Activated CD4-positive, CD25-positive, alpha-beta regulatory T cell treated with anti-CD3 and anti-CD28 coated beads, Interleukin-2, amount 50 U/mL, for 16 hours (primary cell): ENCODE data around the gene TSC22D1.

Experiments used
- DNase-seq: peaks from one replicate; pipeline ENCODE4 v3.0.0-alpha.2; 2020; ENCODE audit warnings: low read depth, low spot score

Gene TSC22D1

DNA sequence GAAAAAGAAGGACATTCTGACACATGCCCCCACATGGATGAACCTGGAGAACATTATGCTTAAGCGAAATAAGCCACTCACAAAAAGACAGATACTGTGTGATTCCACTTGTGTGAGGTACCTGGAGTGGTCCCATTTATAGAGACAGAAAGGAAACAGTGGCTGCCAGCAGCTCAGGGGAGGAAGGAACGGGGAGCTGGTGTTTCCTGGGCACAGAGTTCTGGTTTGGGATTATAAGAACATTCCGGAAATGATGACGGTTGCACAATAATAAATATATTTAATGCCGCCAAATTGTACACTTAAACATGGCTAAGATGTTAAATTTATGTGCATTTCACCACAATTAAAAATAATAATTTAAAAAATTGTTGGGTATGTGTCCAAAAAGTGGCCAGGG is 169.5 kb downstream of the TSC22D1 start:
- DNase-seq, result no peak

DNA sequence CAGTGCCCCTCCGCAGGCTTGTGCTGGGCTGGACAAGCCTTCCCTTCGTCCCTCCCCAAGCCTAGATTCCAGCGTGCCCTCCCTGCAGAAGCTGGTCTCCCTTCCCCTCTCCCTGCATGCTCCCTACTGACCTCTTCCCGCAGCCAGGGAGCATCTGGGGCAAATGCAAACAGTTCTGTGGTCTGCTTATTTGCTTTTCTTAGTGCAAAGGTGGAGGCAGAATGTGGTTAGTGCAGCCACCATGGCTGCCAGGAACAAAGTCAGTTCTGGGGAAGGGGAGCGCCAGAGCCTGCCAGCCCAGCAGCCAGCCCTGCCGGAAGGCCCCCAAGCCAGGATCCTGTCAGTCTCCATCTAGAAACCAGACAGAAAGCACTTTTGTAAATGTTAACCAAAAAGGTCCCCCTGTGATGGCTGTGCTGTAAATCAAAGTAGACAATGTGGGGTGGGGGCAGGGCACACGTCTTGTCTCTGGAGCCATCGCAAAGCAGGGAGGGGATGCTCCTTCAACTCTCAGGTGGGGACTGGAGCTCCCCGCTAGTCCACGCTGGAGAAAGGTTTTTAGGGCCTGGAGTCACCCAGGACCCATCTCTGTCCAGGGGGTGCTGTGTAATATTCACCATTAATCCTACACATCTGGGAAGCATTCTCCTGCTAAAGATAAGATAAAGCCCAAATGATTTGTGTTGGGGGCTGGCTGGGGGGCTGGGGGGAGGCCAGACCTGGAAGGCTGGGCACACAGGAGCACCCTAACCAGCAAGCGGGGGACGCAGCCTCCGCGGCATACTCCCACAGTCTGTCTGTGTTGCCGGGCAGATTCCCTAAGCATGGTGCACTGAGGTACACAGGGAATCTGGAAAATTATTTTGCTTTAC is 171.6 kb downstream of the TSC22D1 start:
- no peak for DNase-seq

DNA sequence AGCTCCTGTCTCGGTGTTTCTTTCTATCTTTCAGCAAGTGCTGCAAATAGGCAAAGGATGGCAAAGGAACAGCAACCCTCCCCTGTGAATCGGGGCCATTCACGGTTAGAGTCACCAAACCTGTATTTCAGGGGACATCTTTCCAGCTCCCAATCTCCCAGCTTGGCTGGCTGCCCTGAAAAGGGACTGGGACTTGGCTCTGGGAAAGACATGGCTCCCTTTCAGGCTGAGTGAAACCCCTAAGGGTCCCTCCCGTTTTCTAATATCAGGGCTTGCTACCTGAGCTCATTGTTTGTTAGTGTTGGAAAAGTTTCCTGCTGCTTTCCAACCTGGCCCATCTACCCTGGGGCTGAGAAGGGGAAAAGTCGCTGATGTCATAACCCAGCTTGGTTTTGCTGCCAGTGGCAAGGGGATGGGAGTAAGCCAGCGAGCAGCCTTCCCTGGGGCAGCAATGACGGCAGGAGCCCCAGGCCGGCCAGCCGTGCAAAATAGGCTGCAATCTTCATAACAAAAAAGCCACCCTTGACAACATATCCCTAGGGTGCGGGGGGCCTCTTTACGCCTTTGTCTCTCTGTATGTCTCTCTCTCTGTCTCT is 172.6 kb downstream of the TSC22D1 start:
- no peak for DNase-seq

DNA sequence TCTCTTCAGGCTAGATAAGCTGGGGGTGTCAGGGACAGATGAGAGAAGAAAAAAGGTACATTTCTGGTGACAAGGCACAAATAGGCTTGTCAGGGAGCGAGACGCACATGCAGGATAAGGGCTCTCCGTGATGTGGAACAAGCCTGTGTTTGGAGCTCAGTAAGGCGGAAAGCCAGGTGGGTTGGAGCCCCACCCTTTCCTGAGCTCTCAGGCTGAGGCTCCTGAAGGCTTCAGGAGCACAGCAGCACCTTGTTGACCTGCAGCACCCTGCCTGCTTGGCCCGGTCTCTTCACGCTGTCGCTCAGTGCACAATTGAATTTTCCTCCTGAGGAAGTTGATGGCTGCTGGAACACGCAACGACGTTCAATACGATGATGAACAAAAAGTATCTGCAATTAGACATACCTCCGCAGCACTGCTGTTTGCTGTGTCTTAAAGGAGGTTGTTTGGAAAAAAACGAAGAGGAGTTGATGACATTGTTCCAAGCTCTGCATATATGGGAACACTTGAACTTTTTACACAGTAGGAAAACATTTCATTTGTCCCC is 173.2 kb downstream of the TSC22D1 start:
- no peak for DNase-seq

DNA sequence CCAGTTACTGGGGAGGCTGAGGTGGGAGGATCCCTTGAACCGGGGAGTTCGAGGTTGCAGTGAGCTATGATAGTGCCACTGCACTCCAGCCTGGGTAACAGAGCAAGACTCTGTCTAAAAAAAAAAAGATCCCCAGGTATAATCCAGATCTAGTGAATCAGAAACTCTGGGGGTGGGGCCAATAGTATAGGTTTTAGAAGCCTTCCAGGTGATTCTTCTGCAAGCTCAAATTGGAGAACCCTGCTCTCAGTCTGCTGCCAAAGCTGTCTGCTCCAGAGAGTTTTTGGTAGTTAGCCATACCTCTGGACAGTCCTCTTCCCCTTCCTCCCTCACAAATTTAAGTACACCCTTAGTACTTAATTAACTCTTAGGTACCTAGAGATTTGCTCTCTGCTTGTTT is 174.6 kb downstream of the TSC22D1 start:
- no peak for DNase-seq

DNA sequence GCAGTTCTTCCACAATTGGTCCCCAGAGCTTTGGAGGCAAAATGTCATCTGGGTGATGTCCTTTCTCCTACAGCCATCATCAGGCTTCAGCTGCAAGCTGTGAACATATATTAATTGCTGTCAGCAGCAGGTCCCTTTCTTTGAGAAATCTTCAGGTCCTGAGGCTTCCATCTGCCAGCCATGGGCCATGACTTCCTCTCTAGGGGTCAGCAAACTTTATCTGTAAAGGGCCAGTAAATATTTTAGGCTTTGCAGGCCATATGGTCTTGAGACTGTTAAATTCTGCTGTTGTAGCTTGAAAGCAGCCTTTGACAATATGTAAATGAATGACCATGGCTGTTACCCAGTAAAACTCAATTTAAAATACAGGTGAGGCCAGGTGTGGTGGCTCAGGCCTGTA is 175.4 kb downstream of the TSC22D1 start:
- DNase-seq, result no peak

DNA sequence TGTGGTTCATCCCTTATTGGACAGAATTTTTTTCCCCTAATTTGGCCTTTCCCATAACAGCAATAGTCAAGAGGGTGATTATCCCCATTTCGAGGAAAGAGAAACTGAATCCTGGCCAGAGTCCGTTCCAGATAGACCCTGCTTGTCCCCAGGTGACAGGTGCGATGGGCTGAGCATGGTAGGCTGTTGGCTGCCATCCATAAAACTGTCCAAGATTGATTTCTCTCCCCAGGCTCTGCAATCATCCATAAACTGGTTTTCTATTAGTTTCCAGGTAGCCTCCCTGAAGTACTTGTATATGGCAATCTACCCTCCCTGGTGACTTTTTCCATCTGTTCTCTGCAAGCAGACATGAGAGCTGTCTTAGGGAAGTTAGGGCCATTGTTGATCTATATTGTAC is 177.1 kb downstream of the TSC22D1 start:
- no peak for DNase-seq

DNA sequence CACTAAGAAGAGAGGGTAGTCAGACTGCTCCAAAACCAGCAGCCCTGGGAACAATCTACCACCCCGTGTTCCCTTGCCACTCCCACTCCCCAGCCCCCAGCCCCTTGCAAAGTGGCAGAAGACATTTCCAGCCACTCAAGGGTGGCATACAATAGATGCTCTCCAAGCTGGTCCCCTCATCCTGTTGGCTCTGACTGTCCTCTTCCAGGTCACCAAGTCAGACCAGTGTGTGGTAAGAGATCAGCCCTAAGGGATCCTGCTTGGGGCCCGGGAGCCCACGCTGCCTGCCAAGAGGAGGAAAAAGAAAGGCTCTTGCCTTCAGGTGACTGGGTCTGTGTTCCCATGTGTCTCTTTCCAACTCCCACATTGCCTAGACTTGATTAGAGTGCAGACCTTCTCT is 177.5 kb downstream of the TSC22D1 start:
- no peak for DNase-seq

DNA sequence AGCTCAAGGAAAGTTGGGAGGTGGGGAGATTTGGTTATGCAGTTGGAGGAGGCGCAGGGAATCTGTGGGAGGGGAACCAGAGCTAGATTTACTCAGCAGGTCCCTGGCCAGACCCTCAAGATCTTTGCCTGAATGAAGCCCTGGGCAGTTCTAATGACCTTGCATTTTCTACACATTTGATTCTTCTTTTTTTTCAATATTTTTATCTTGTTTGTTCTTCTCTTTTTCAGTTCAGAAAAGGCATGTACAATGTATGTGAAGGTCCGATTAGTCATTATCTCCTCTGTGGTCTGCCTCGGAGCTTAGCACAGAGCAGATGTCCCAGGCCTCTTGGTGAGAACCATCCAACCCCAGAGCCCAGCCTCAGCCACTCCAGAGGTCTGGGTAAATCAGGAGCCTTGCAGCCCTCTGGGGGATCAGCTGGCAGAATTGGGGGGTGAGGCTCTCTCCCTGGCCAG is 178.3 kb downstream of the TSC22D1 start:
- DNase-seq, result no peak

DNA sequence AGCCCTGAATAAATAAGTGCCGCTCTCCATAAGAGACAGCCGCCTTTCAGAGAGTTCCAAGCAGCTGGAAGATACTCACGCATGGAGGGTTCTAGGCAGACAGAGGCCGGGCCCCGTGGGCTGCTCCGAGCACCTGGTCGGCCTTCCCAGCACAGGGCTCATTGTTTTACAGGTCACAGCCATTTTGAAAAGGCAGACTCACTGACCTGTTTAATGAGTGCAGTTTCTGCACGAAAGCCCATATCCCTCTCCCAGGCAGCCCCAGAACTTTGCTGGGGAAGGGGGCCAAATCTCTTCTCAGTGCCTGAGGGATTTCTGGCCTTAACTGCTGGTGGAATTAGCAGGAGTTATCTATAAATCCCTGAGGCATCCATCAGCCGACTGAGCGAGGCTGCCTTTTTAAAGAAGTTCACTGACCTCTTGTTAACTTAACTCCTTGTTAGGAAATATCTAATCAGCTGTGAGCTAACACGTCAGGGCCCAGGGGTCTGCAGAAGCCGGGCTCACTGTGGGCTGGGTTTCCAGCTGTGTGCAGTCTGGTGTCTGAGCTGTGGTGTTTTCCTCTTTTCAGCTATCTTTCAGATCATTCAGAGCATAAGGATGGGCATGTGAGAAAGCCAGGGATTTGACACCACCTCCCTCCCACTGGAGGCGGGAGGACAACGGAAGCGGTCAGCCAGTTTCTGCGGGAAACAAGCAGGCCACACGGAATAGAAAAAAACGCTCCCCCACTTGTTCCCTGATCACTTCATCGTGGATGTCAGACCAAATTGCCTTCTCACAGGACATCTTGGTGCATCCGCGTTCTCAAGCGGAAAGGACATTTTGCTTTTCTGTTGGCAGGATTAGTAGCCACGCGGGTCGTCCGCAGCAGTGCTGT is 179.2 kb downstream of the TSC22D1 start:
- no peak for DNase-seq

DNA sequence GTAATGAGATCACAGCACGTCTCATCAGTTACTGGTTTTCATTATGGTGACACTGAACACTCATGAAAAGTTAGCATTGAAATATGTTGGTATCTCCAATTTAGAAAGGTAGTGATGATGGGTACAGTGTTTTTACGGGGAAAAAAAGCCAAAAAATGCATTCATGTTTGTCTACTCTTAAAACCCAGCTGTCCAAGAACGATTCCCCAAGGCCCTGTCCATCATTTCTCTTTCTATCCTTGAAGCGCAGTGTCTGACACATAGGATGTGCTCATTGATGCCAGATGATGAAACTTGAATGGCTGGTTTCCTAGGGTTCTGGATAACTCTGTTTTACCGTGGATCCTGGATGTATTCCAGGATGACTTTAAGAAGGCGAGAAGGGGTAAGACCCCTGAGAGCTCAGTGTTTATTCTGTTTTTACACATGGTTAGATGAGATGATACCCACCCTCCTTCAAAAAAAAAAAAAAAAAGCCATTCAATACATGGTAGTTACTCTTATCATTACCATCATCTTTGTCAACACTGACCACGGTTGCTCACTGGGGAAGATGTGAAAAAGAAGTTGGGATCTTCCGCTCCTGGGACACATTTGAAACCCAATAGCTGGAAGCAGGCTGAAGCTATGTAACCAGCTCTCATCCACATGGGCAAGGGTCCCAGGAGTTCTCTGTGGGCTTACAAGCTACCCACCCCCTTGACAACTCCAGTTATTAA is 180.0 kb downstream of the TSC22D1 start:
- no peak for DNase-seq

DNA sequence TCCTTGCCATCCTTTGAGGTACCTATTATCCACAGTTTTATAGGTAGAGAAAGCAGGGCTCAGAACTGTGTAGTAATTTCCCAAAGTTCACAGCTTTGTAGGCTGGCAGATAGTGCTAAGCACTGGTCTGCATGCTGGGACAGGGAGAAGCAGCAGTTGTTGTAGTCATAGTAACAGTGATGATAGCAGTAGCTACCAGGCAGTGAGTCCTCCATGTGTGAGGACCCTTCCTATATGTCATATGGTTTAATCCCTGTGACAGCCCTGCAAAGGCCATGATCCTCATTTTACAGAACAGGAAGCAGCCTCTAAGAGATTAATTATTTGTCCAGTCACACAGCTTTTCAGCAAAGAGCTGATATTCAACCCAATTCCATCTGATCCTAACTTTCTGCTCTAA is 181.5 kb downstream of the TSC22D1 start:
- DNase-seq, result no peak

DNA sequence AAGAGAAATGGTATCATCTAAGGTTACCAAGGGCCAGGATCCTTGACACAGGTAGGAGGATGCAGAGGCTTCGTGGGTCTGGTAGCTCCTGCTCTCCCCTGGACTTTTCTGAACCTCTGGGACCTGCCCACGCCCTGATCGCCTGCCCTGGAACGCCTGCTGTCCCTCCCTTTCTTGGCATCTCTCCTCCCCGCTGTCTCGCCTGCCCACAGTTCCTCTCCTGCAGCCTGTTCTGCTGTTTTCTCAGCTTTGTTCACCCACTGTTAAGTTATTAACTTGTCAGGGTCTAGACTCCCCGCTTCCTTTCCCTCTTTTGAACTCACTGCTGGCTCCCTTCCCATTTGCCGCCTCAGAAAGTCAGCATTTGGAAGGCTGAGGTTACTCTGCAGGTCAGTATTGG is 182.7 kb downstream of the TSC22D1 start:
- no peak for DNase-seq

DNA sequence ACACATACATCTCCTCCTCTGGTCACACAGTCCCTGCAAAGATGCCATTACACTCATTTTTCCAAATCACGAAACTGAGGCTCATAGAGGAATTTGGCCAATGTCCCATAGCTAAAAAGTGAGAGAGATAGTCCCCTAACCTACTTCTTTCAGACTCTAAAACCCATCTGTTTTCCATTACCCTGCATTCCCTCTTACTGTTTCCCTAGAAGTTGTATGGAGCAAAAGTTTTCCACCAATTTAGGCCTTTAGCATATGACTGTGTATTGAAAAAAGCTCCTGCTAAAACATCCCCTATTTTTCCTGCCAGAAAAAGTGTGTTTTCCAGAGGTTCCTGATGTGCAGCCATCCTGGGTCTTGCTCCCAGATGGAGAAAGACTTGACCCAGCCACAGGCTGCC is 186.3 kb downstream of the TSC22D1 start:
- no peak for DNase-seq

DNA sequence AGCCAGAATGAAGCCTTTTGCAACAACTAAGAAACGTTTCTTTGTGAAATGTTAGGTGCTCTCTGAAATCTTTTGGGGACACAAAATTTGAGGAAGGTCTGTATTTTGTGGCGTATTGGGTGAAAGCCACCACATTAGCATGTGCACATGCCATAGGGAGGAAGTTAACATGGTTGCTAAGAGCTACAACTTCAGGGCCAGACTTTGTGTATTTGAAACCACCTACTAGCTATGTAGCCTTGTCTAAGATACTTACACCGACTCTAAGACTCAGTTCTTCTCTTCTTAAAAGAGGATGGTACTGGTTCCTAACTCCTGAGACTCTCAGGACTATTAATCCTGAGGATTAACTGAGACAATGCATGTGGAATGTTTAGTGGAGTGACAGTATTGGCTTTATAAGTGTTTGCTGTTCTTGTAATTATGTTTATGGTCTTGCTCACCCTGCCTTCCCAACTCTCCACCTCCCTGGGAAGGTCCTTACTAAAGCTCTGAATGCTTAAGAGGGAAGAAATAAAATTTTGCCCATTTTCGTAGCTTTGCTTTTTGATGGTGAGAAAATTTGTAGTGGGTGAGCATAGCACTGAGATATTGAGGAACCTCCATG is 187.0 kb downstream of the TSC22D1 start:
- DNase-seq, result no peak

DNA sequence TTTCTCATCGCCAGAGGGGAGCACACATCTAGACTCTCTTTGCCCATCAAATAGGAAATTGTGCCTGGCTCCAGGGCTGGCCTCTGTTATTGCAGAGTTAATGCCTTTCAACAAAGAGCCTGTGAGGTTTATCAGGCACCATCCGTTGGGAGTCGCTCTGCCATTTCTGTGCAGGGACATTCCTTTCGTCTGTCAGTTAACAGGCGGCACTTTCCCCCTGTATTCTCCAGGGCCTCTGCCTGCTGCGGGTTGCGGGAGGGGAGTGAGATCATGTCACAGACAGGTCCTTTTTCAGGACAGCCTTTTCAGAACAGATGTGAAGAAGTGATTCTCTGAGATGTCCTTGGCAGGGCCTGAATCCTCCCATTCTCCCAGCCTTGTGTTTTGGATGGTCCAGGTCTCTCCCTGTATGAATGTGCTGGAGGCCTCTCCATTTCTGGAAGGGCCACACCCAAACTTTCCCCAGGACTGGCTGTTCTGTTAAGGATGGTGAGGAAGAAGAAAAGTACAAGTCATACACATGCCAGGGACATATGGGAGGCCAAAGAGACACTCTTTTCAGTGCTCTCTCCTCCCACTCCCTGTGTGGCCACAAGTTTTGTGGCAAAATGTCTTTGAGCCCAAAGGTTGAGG is 187.6 kb downstream of the TSC22D1 start:
- DNase-seq, result no peak

DNA sequence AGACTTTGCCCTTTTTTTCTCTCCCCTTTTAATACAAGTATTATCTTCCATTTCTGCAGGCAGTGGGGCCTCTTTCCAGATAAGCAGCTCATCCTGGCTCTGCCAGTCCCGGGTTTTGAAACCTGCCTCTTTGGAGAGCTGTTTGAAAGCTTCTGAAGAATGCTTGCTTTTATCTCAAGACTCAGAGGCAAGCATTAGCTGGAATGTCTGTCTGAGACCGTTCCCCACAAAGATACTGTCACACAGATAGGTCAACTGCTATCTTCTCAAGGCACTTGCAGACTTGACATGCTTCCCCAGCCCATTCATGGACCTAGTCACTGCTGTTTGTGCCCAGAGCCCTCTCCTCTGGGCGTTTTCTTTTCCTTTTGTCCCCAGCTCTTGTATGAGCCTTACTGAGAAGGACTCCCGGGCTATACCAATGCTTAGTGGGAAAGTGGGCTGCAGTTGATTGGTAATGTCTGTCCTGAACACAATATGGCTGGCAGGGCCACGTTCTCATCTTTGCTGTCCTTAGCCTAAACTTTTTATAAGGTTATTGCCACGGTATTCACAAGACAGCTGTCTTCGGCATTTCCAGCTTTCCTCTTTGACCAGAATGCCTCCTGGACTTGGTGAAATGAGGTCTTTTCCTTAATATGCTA is 189.1 kb downstream of the TSC22D1 start:
- DNase-seq, result no peak

DNA sequence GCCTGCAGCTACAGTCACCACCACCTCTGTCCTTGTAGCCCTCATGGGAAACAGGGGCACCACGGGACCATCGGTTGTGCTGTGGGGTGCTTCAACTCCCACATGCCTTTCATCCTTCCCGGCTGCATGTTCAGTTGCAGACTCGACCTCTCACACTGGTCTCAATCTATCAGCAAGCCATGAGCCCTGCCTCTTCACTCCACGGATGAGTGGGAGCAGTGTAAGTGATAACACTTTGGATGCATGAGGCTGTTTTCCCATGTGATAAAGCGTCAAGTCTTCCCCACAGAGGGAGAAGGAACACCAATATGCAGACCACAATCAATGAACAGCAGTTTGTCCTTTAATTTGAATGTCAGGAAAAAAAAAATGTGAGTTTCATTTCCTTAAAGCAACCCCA is 190.3 kb downstream of the TSC22D1 start:
- DNase-seq, result no peak

DNA sequence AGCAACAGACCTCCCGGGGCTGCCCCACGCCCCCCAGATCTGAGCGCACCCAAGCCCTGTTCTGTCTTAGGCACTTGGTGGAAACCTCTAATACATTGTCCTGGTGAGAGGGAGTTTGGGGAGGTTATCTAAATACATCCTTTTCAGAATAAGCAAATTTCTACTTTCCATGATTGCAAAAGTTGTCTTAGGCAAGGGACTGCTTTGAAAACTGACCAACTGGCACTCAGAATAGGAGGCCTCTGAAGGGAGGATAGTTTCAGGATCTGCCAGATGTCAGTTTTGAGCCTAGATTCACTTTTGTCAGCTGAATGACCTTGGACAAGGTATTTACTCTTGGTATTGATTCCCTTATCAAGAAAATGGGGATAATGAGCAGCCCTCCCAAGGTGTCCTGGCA is 190.7 kb downstream of the TSC22D1 start:
- no peak for DNase-seq

DNA sequence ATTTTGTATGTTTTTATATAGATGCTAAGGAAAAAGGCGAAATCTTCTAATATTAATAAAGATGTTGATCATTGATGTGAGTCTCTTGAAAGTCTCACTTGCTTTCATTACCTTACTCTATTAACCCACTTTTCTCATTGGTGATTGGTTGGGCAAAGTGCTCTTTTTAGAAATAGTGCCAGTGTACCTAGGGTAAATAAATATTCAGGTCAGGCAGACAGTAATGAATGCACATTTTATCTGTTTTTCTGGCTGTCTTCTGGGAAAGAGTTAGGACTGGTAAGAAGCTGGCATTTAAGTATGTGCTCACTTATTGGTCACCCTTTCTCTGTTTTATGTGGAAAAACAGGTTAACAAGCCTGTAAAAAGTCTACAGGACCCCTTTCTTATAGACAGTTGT is 191.4 kb downstream of the TSC22D1 start:
- no peak for DNase-seq
